MM.1S (cell line): Measurements from ENCODE around the gene PPP6R3.

Source experiments
- EZH2 ChIP-seq: fragments of 300-600 bp; sonication (generic); optimal IDR thresholded peaks from 2 replicates; pipeline ENCODE3; 2017; ENCODE audit warnings: low read depth, mild to moderate bottlenecking, antibody characterized with exemption, low read length, mixed read lengths
- TF ChIP-seq, protein P1 (sequence below): fragments of 300-600 bp; sonication (generic); IDR thresholded peaks from 2 replicates; pipeline ENCODE4 v1.5.1; 2016; ENCODE audit warnings: antibody characterized with exemption, low read length, mixed read lengths

DNA sequence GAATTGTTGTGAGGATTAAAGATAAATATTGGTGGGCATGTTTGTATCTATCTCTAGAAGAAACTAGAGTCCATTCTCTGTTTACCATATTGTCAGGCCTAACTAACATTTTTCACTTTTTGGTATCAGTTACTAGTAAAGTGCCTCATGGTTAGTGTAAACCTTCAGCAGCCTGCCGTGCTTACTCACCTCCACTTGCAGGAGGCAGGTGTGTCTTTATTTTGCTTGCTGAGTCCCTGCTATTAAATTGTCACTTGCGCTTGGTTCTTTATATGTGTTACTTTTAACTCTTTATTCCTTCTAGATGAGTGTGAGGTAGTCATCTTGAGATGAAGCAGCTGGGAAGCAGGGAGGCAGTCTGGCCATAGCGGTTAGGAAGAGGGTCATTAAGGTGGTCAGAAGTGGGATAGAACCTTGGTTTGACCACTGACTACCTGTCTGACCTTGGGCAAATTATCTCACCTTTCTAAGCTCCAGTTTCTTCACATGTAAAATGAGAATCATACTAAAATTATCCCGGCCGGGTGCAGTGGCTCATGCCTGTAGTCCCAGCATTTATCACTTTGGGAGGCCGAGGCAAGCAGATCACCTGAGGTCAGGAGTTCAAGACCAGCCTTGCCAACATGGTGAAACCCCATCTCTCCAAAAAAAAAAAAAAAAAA lies 21.2 kb downstream of the PPP6R3 start:
- TF ChIP-seq, protein P1, sequence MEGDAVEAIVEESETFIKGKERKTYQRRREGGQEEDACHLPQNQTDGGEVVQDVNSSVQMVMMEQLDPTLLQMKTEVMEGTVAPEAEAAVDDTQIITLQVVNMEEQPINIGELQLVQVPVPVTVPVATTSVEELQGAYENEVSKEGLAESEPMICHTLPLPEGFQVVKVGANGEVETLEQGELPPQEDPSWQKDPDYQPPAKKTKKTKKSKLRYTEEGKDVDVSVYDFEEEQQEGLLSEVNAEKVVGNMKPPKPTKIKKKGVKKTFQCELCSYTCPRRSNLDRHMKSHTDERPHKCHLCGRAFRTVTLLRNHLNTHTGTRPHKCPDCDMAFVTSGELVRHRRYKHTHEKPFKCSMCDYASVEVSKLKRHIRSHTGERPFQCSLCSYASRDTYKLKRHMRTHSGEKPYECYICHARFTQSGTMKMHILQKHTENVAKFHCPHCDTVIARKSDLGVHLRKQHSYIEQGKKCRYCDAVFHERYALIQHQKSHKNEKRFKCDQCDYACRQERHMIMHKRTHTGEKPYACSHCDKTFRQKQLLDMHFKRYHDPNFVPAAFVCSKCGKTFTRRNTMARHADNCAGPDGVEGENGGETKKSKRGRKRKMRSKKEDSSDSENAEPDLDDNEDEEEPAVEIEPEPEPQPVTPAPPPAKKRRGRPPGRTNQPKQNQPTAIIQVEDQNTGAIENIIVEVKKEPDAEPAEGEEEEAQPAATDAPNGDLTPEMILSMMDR: no peak
- no peak for TF ChIP-seq EZH2
